Measurements from ENCODE around the gene SEMA3A. TPM values are rescaled to one million over a fixed set of nuclear protein-coding genes. Genes with fewer than 3 reads are reported as not detected.

The SEMA3A gene
- total and polyA plus RNA-seq, 2 experiments from 2014 or later, result 19.8 to 46.4 TPM

- TF ChIP-seq, protein P1, sequence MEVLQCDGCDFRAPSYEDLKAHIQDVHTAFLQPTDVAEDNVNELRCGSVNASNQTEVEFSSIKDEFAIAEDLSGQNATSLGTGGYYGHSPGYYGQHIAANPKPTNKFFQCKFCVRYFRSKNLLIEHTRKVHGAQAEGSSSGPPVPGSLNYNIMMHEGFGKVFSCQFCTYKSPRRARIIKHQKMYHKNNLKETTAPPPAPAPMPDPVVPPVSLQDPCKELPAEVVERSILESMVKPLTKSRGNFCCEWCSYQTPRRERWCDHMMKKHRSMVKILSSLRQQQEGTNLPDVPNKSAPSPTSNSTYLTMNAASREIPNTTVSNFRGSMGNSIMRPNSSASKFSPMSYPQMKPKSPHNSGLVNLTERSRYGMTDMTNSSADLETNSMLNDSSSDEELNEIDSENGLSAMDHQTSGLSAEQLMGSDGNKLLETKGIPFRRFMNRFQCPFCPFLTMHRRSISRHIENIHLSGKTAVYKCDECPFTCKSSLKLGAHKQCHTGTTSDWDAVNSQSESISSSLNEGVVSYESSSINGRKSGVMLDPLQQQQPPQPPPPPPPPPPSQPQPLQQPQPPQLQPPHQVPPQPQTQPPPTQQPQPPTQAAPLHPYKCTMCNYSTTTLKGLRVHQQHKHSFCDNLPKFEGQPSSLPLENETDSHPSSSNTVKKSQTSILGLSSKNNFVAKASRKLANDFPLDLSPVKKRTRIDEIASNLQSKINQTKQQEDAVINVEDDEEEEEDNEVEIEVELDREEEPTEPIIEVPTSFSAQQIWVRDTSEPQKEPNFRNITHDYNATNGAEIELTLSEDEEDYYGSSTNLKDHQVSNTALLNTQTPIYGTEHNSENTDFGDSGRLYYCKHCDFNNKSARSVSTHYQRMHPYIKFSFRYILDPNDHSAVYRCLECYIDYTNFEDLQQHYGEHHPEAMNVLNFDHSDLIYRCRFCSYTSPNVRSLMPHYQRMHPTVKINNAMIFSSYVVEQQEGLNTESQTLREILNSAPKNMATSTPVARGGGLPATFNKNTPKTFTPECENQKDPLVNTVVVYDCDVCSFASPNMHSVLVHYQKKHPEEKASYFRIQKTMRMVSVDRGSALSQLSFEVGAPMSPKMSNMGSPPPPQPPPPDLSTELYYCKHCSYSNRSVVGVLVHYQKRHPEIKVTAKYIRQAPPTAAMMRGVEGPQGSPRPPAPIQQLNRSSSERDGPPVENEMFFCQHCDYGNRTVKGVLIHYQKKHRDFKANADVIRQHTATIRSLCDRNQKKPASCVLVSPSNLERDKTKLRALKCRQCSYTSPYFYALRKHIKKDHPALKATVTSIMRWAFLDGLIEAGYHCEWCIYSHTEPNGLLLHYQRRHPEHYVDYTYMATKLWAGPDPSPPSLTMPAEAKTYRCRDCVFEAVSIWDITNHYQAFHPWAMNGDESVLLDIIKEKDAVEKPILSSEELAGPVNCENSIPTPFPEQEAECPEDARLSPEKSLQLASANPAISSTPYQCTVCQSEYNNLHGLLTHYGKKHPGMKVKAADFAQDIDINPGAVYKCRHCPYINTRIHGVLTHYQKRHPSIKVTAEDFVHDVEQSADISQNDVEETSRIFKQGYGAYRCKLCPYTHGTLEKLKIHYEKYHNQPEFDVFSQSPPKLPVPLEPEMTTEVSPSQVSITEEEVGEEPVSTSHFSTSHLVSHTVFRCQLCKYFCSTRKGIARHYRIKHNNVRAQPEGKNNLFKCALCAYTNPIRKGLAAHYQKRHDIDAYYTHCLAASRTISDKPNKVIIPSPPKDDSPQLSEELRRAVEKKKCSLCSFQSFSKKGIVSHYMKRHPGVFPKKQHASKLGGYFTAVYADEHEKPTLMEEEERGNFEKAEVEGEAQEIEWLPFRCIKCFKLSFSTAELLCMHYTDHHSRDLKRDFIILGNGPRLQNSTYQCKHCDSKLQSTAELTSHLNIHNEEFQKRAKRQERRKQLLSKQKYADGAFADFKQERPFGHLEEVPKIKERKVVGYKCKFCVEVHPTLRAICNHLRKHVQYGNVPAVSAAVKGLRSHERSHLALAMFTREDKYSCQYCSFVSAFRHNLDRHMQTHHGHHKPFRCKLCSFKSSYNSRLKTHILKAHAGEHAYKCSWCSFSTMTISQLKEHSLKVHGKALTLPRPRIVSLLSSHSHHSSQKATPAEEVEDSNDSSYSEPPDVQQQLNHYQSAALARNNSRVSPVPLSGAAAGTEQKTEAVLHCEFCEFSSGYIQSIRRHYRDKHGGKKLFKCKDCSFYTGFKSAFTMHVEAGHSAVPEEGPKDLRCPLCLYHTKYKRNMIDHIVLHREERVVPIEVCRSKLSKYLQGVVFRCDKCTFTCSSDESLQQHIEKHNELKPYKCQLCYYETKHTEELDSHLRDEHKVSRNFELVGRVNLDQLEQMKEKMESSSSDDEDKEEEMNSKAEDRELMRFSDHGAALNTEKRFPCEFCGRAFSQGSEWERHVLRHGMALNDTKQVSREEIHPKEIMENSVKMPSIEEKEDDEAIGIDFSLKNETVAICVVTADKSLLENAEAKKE (CRISPR knock-in tag; IDR thresholded peaks at IDR 0.05), result no peak
Observed at GRCh38 chr7:84049071-84049836, 145.3 kb downstream of the SEMA3A start (continued).

GRCh38 chr7:84047085-84047484, 147.5 kb downstream of the SEMA3A start:
- Histone ChIP-seq H3K9me2 (ENCODE audit: insufficient read depth) (no peaks in the 10 kb centered on the region), H3K79me2 (replicated peaks; ENCODE audit: insufficient read depth) (no peaks in the 10 kb centered on the region), H3K27ac (ENCODE audit: low read depth) (no peak overlapping the region), H3K36me3 (ENCODE audit: insufficient read depth) (no peaks in the 10 kb centered on the region), H2AFZ (no peak overlapping the region), H3K4me3 (no peak overlapping the region), H3K4me1 (ENCODE audit: insufficient read depth) (peaks cover 15% of the 10 kb centered on the region; the same call in 1 of the 2 replicates), H3K27me3 (ENCODE audit: insufficient read depth) (no peaks in the 10 kb centered on the region), H3K4me2 (no peak overlapping the region), H3F3A (replicated peaks; ENCODE audit: low read depth) (no peaks in the 10 kb centered on the region), H4K20me1 (replicated peaks; ENCODE audit: insufficient read depth) (no peaks in the 10 kb centered on the region)
- Mint-ChIP-seq H3K36me3 (ENCODE audit: low read depth) (no peaks in the 10 kb centered on the region; the same call in 2 of the 3 replicates), H3K4me1 (peaks cover 7% of the 10 kb centered on the region; the same call in 2 of the 3 replicates), H3K27ac (no peak overlapping the region), H3K9me3 (no peaks in the 10 kb centered on the region), H3K4me3 (no peak overlapping the region), H3K27me3 (ENCODE audit: insufficient read depth, low read depth, poor library complexity) (no peaks in the 10 kb centered on the region)
- ATAC-seq, result no peak
- no peak for DNase-seq (ENCODE audit: low spot score)
- TF ChIP-seq ZNF114 (CRISPR knock-in tag; IDR thresholded peaks at IDR 0.05) (no peak), CTCF (conservative IDR thresholded peaks at IDR 0.05; ENCODE audit: low read depth in 2 of 2) (no peak), POLR2AphosphoS5 (IDR thresholded peaks at IDR 0.05; ENCODE audit: low read depth) (no peak), CREB1 (CRISPR knock-in tag; IDR thresholded peaks at IDR 0.05; ENCODE audit: low read depth) (no peak), EZH2 (IDR thresholded peaks at IDR 0.05; ENCODE audit: low read depth, unreplicated experiment) (no peak), NANOG (IDR thresholded peaks at IDR 0.05; ENCODE audit: borderline replicate concordance) (no peak), STAT1 (IDR thresholded peaks at IDR 0.05; ENCODE audit: unreplicated experiment) (no peak), ZNF331 (CRISPR knock-in tag; IDR thresholded peaks at IDR 0.05; ENCODE audit: low read depth) (no peak)
